ENCODE data around the gene PTPRCAP. TPM values are rescaled to one million over a fixed set of nuclear protein-coding genes. Genes with fewer than 3 reads are reported as not detected.
A peak's percentile ranks its signal among the peaks of the same experiment; 100 is the strongest.

Gene PTPRCAP
- total and polyA plus RNA-seq, 9 of the 15 experiments (the other 6 are each of a cell fraction or from before 2014, with no cell fraction given): 0.22 to 2.0 (median 1.1) TPM; not detected in 4

DNA sequence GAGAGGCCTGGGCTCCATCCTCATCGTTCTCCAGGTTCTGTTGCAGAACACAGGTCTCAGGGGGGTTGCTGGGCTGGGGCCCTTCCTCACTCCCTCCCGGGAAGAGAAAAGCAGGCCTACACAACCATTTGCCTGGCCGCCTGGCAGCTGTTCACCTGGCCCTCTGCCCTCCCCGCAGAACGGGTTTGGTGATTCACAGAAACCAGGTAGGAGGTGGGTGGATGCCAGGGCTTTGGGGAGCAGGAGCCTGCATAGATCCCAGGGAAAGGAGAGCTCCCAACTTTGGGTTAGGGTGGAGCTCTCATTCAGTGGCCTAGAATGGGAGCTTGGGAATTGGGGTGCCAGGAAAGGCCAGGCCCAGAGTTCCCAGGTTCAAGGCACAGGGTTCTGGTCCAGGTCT, 30.6 kb upstream of the PTPRCAP start:
- CTCF ChIA-PET (ENCODE audit: low intra/inter-chr PET ratio): interaction anchor here (1.3 kb wide), 1 partner anchor 66 kb away, joined by 3 read pairs; no protein-coding TSS in a partner anchor
- Histone ChIP-seq H3K36me3 (ENCODE audit: control insufficient read depth, insufficient read depth, low read length) (no peaks in the 10 kb centered on the region), H3K9ac (ENCODE audit: insufficient read depth in 1 of 2, low read depth in 2 of 2, low read length in 2 of 2) (peak overlapping the region; percentile 73 to 90), H3K27ac (ENCODE audit: extremely low read depth, low read depth, low read length) (no peak overlapping the region; the same call in 2 of the 3 replicates), H2AFZ (ENCODE audit: low read depth, low read length) (no peak overlapping the region), H3K4me1 (replicated peaks in 1 of 2; ENCODE audit: control insufficient read depth in 2 of 2, insufficient read depth in 2 of 2, low read length in 2 of 2) (peaks cover 19 to 51% of the 10 kb centered on the region in 2 experiments; a peak in 4 of 5 replicates), H3K4me2 (ENCODE audit: insufficient read depth, low read length) (peak overlapping the region; percentile 83), H3K27me3 (ENCODE audit: control insufficient read depth in 2 of 2, insufficient read depth in 2 of 2, low read length in 2 of 2) (no peaks in the 10 kb centered on the region), H3K9me1 (ENCODE audit: control insufficient read depth, insufficient read depth, low read length) (no peaks in the 10 kb centered on the region), H3K79me2 (ENCODE audit: control insufficient read depth, insufficient read depth, low read length) (peaks cover 12% of the 10 kb centered on the region), H4K20me1 (replicated peaks; ENCODE audit: control insufficient read depth, insufficient read depth, low read length) (no peaks in the 10 kb centered on the region), H3K4me3 (peak overlapping the region; percentile 76), H3K9me3 (replicated peaks; ENCODE audit: control insufficient read depth, insufficient read depth, low read depth, low read length) (no peaks in the 10 kb centered on the region)
- POLR2A ChIA-PET: interaction anchor here (0.5 to 1.7 kb wide), 4 partner anchors 10 to 77 kb away, joined by 3 to 4 read pairs (median 3); partner anchors contain the start of gene AIP
- no peak for DNase-seq (ENCODE audit: extremely low read depth in 1 of 4, low spot score in 3 of 4)
- no peak for ATAC-seq
- TSS peak; percentile 26 for BruUV-seq (replicated peaks)
- 62% methylated on average over 5 of the region's 5 CpGs for WGBS (ENCODE audit: insufficient coverage, low coverage, missing lambda C conversion rate)
- intact Hi-C loops (cut with micrococcal nuclease) (loop anchor here (5.0 kb wide), 1 partner anchor 46 kb away; no protein-coding TSS in a partner anchor), in situ Hi-C loops (cut with MboI) (no loop called here)
- no peak for FAIRE-seq
- TF ChIP-seq, protein P1, sequence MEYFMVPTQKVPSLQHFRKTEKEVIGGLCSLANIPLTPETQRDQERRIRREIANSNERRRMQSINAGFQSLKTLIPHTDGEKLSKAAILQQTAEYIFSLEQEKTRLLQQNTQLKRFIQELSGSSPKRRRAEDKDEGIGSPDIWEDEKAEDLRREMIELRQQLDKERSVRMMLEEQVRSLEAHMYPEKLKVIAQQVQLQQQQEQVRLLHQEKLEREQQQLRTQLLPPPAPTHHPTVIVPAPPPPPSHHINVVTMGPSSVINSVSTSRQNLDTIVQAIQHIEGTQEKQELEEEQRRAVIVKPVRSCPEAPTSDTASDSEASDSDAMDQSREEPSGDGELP (CRISPR knock-in tag; IDR thresholded peaks at IDR 0.05; ENCODE audit: borderline replicate concordance): peak; percentile 36; the same call in 1 of the 2 replicates
- TF ChIP-seq, protein P2, sequence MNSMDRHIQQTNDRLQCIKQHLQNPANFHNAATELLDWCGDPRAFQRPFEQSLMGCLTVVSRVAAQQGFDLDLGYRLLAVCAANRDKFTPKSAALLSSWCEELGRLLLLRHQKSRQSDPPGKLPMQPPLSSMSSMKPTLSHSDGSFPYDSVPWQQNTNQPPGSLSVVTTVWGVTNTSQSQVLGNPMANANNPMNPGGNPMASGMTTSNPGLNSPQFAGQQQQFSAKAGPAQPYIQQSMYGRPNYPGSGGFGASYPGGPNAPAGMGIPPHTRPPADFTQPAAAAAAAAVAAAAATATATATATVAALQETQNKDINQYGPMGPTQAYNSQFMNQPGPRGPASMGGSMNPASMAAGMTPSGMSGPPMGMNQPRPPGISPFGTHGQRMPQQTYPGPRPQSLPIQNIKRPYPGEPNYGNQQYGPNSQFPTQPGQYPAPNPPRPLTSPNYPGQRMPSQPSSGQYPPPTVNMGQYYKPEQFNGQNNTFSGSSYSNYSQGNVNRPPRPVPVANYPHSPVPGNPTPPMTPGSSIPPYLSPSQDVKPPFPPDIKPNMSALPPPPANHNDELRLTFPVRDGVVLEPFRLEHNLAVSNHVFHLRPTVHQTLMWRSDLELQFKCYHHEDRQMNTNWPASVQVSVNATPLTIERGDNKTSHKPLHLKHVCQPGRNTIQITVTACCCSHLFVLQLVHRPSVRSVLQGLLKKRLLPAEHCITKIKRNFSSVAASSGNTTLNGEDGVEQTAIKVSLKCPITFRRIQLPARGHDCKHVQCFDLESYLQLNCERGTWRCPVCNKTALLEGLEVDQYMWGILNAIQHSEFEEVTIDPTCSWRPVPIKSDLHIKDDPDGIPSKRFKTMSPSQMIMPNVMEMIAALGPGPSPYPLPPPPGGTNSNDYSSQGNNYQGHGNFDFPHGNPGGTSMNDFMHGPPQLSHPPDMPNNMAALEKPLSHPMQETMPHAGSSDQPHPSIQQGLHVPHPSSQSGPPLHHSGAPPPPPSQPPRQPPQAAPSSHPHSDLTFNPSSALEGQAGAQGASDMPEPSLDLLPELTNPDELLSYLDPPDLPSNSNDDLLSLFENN (IDR thresholded peaks at IDR 0.05; ENCODE audit: low read depth in 2 of 2, low read length in 2 of 2): no peak
- TF ChIP-seq MCM2 (IDR thresholded peaks at IDR 0.05; ENCODE audit: low read depth): no peak
- no peak for TF ChIP-seq ZNF23 (CRISPR knock-in tag; IDR thresholded peaks at IDR 0.05)
- no peak for TF ChIP-seq SMC3 (conservative IDR thresholded peaks at IDR 0.05; ENCODE audit: insufficient read depth, low read depth, low read length)
